K562 (cell line): Measurements from ENCODE around the gene FBXO9. TPM values are rescaled to one million over a fixed set of nuclear protein-coding genes. Genes with fewer than 3 reads are reported as not detected.

Source experiments
- ATAC-seq: fragments of 200-7000 bp; cut with Tn5 transposase; 3 replicates; pipeline ENCODE4 v1.9.1; 2020; ENCODE audit warnings: moderate library complexity
- BruUV-seq: library from RNA; stranded (reverse); fragments of 400-500 nt; replicated peaks from 2 replicates; lab custom pipeline; 2021; lab: Mats Ljungman, UMichigan
- CTCF ChIA-PET: fragments of 300-600 bp; formaldehyde crosslinking; extraction: SDS; loops from one replicate; lab custom pipeline; 2021; ENCODE audit warnings: low intra/inter-chr PET ratio; lab: Yijun Ruan, JAX
- POLR2A ChIA-PET: fragments of 300-600, 350-650 bp; sonication (Branson Sonifier 250); formaldehyde crosslinking; extraction: SDS; loops from one replicate; lab custom pipeline; 2021; ENCODE audit warnings: antibody characterized with exemption, inconsistent platforms; lab: Yijun Ruan, JAX
- DNase-seq, 4 experiments: peaks; one replicate each; pipeline versions ENCODE4 v3.0.0 to v3.0.0-alpha.2; 2011 to 2018; ENCODE audit warnings: low spot score in 3 of 4, mixed read lengths in 3 of 4; ENCODE audit errors: extremely low read depth in 1 of 4
- FAIRE-seq: peaks from 2 replicates; lab custom pipeline; 2011; peaks lifted over from hg19 to GRCh38; lab: Jason Lieb, UNC
- H2AFZ ChIP-seq: 2 replicates; pipeline ENCODE4 v1.6.0; 2011; ENCODE audit warnings: low read depth, low read length, control low read depth, inconsistent platforms
- H3K27ac ChIP-seq: fragments of 200-600 bp; 3 replicates; pipeline ENCODE4 v1.8.0; 2011; ENCODE audit warnings: low read depth, mild to moderate bottlenecking, control low read depth, inconsistent platforms, low read length, moderate library complexity, mixed read lengths; ENCODE audit errors: extremely low read depth
- H3K27me3 ChIP-seq, 2 experiments: fragments of 300-600 bp in 1 of 2; 2 replicates in 1 of 2; 3 replicates in 1 of 2; pipeline versions ENCODE4 v1.6.0 to v1.8.0; 2011; ENCODE audit warnings: inconsistent platforms in 2 of 2, low read length in 2 of 2, mild to moderate bottlenecking in 1 of 2, mixed read lengths in 1 of 2, moderate library complexity in 1 of 2; ENCODE audit not compliant: control insufficient read depth in 2 of 2, insufficient read depth in 2 of 2
- H3K36me3 ChIP-seq: fragments of 300-600 bp; 3 replicates; pipeline ENCODE4 v1.8.0; 2011; ENCODE audit warnings: mild to moderate bottlenecking, low read length, inconsistent platforms; ENCODE audit not compliant: control insufficient read depth, insufficient read depth
- H3K4me1 ChIP-seq, 2 experiments: fragments of 200-600 bp in 1 of 2; replicated peaks in 1 of 2; 2 replicates in 1 of 2; 3 replicates in 1 of 2; pipeline versions ENCODE4 v1.5.1 to v1.8.0; 2011; ENCODE audit warnings: inconsistent platforms in 2 of 2, low read length in 2 of 2, mild to moderate bottlenecking in 1 of 2, mixed read lengths in 1 of 2, moderate library complexity in 1 of 2; ENCODE audit not compliant: control insufficient read depth in 2 of 2, insufficient read depth in 2 of 2
- H3K4me2 ChIP-seq: 2 replicates; pipeline ENCODE4 v1.6.1; 2011; ENCODE audit warnings: low read length, control low read depth, inconsistent platforms, mixed read lengths; ENCODE audit not compliant: insufficient read depth
- H3K4me3 ChIP-seq: fragments of 200-600 bp; sonication (generic), shearing (Covaris generic); 2 replicates; pipeline ENCODE4 v1.5.1; 2016; ENCODE audit warnings: control low read depth, inconsistent platforms
- H3K79me2 ChIP-seq: fragments of 200-600 bp; 3 replicates; pipeline ENCODE4 v1.8.0; 2011; ENCODE audit warnings: low read length, inconsistent platforms; ENCODE audit not compliant: control insufficient read depth, insufficient read depth
- H3K9ac ChIP-seq, 2 experiments: 2 replicates each; pipeline versions ENCODE4 v1.6.0 to v1.6.1; 2011; ENCODE audit warnings: low read depth in 2 of 2, low read length in 2 of 2, control low read depth in 1 of 2, inconsistent platforms in 1 of 2, mild to moderate bottlenecking in 1 of 2, mixed read lengths in 1 of 2; ENCODE audit not compliant: insufficient read depth in 1 of 2
- H3K9me1 ChIP-seq: one replicate; pipeline ENCODE4 v1.6.0; 2011; ENCODE audit warnings: inconsistent platforms, mild to moderate bottlenecking, low read length, moderate library complexity; ENCODE audit not compliant: control insufficient read depth, insufficient read depth
- H3K9me3 ChIP-seq: replicated peaks from 2 replicates; pipeline ENCODE4 v1.5.1; 2011; ENCODE audit warnings: low read depth, low read length, inconsistent platforms; ENCODE audit not compliant: control insufficient read depth, insufficient read depth
- H4K20me1 ChIP-seq: replicated peaks from 2 replicates; pipeline ENCODE4 v1.6.1; 2011; ENCODE audit warnings: low read length, inconsistent platforms, mixed read lengths; ENCODE audit not compliant: control insufficient read depth, insufficient read depth
- ATF3 ChIP-seq, 2 experiments: fragments of 450-650 bp in 1 of 2; sonication (generic) in 1 of 2; formaldehyde crosslinking in 1 of 2; IDR thresholded peaks in 1 of 2; conservative IDR thresholded peaks in 1 of 2; 2 replicates each; pipeline versions ENCODE4 v1.6.1 to v1.8.1; 2016 to 2023; ENCODE audit warnings: mild to moderate bottlenecking in 2 of 2, moderate library complexity in 2 of 2, inconsistent platforms in 1 of 2, missing genetic modification reagents in 1 of 2
- BDP1 ChIP-seq: IDR thresholded peaks from 3 replicates; pipeline ENCODE4 v1.6.1; 2011; ENCODE audit not compliant: insufficient read length, insufficient read depth
- C11orf30 ChIP-seq: fragments of 450-650 bp; IDR thresholded peaks from 2 replicates; pipeline ENCODE4 v1.6.1; 2016; ENCODE audit warnings: low read depth, mild to moderate bottlenecking
- COPS2 ChIP-seq: fragments of 450-650 bp; conservative IDR thresholded peaks from 2 replicates; pipeline ENCODE4 v1.6.1; 2016; ENCODE audit warnings: mild to moderate bottlenecking, moderate library complexity
- DMBX1 ChIP-seq: fragments of 250-450 bp; sonication (Bioruptor Pico); IDR thresholded peaks from 2 replicates; pipeline ENCODE4 v1.8.0; 2022; ENCODE audit warnings: inconsistent platforms, mild to moderate bottlenecking, moderate library complexity, borderline replicate concordance
- ESRRA ChIP-seq: fragments of 450-650 bp; IDR thresholded peaks from 2 replicates; pipeline ENCODE4 v1.6.1; 2014; ENCODE audit warnings: low read depth, mild to moderate bottlenecking, moderate library complexity, borderline replicate concordance
- ETV1 ChIP-seq: fragments of 450-650 bp; conservative IDR thresholded peaks from 2 replicates; pipeline ENCODE4 v1.6.1; 2016; ENCODE audit warnings: missing genetic modification characterization, control low read depth, low read depth, missing compliant biosample characterization
- FOSL1 ChIP-seq: fragments of 200-800 bp; sonication (Bioruptor generic); conservative IDR thresholded peaks from 2 replicates; pipeline ENCODE4 v1.6.1; 2016; ENCODE audit warnings: missing genetic modification characterization, missing compliant biosample characterization
- GABPB1 ChIP-seq: sonication (generic); formaldehyde crosslinking; IDR thresholded peaks from 2 replicates; pipeline ENCODE4 v1.8.0; 2022; ENCODE audit warnings: mild to moderate bottlenecking, missing genetic modification reagents
- KDM1A ChIP-seq, 2 experiments: fragments of 450-650 bp; IDR thresholded peaks; 2 replicates each; pipeline ENCODE4 v1.6.1; 2016; ENCODE audit warnings: mild to moderate bottlenecking in 2 of 2
- MAFF ChIP-seq: IDR thresholded peaks from 2 replicates; pipeline ENCODE4 v1.6.1; 2012; ENCODE audit warnings: low read length, improper control_type of control experiment
- MCM5 ChIP-seq: fragments of 450-650 bp; IDR thresholded peaks from 2 replicates; pipeline ENCODE4 v1.6.1; 2016; ENCODE audit warnings: low read depth
- MTA2 ChIP-seq: fragments of 450-650 bp; IDR thresholded peaks from 2 replicates; pipeline ENCODE4 v1.6.1; 2016; ENCODE audit warnings: low read depth
- RCOR1 ChIP-seq, 2 experiments: IDR thresholded peaks; 2 replicates each; pipeline ENCODE4 v1.6.1; 2012; ENCODE audit warnings: low read depth in 2 of 2, low read length in 2 of 2, borderline replicate concordance in 1 of 2, improper control_type of control experiment in 1 of 2
- SMARCA4 ChIP-seq: fragments of 450-650 bp; IDR thresholded peaks from 2 replicates; pipeline ENCODE4 v1.6.1; 2016
- SMARCE1 ChIP-seq: fragments of 450-650 bp; IDR thresholded peaks from 2 replicates; pipeline ENCODE4 v1.7.1; 2016; ENCODE audit warnings: mild to moderate bottlenecking
- TEAD2 ChIP-seq: fragments of 450-650 bp; IDR thresholded peaks from 2 replicates; pipeline ENCODE4 v1.6.1; 2016; ENCODE audit warnings: missing genetic modification characterization, control low read depth, missing compliant biosample characterization
- ZMIZ1 ChIP-seq, 2 experiments: fragments of 150-350 bp in 1 of 2; IDR thresholded peaks; 2 replicates each; pipeline ENCODE4 v1.6.1; 2012 to 2016; ENCODE audit warnings: low read depth in 2 of 2, low read length in 2 of 2, mild to moderate bottlenecking in 1 of 2, moderate library complexity in 1 of 2
- ZNF695 ChIP-seq: fragments of 450-650 bp; formaldehyde crosslinking; IDR thresholded peaks from 2 replicates; pipeline ENCODE4 v1.4.0; 2020; ENCODE audit warnings: mild to moderate bottlenecking, moderate library complexity
- WGBS: fragments of 100-300 bp; shearing (Covaris generic); methylation state at CpG from one replicate; pipeline ENCODE4 v1.1.6; 2016; ENCODE audit warnings: low coverage, mixed read lengths; ENCODE audit not compliant: insufficient coverage; ENCODE audit errors: missing lambda C conversion rate; 5-methylcytosine and 5-hydroxymethylcytosine counted together
- in situ Hi-C: fragments of 300-500 bp; cut with MboI; formaldehyde crosslinking; loops from 4 replicates; pipeline ENCODE4 v1.15.0; 2018; ENCODE audit warnings: inconsistent platforms, mixed read lengths
- intact Hi-C: fragments of 100-400 bp; cut with micrococcal nuclease; formaldehyde crosslinking; loops from 2 replicates; pipeline ENCODE4 v1.14.2; 2022
- polyA plus RNA-seq, 8 experiments: library from polyadenylated mRNA; depleted of rRNA in 4 of 8; stranded (reverse) in 5 of 8; unstranded in 3 of 8; fragments of >200 nt; fragmentation: Nextera tagmentation in 2 of 8; fragmentation: Illumina TruSeq in 1 of 8; extraction: Ambion mirVana in 2 of 8; extraction: Trizol in 1 of 8; gene quantifications; 2 replicates each; pipeline versions ENCODE4 v1.2.1 to v1.2.3, GENCODE V29; 2011 to 2014; ENCODE audit warnings: inconsistent platforms in 1 of 8, missing spikeins in 1 of 8
- total RNA-seq, 7 experiments: library from RNA; depleted of rRNA in 6 of 7; stranded (reverse); fragments of >200 nt in 6 of 7; fragmentation: Illumina TruSeq in 2 of 7; extraction: Trizol in 2 of 7; gene quantifications; 2 replicates each; pipeline versions ENCODE4 v1.2.1 to v1.2.3, GENCODE V29; 2011 to 2021; ENCODE audit warnings: low replicate concordance in 1 of 7

Gene FBXO9
- total and polyA plus RNA-seq, 9 of the 15 experiments (the other 6 are each of a cell fraction or from before 2014, with no cell fraction given) = 10.1 to 85.3 (median 51.4) TPM

GRCh38 chr6:53048431-53049195, 16.6 kb upstream of the FBXO9 start:
- FAIRE-seq (peak; percentile 74), DNase-seq (no peak), ATAC-seq (peak; percentile 61)
- in situ Hi-C loops (no loop called here), intact Hi-C loops (no loop called here)
- H3K27me3 ChIP-seq = no peaks in the 10 kb centered on the region
- H3K9ac ChIP-seq = no peak overlapping the region
- H3K9me3 ChIP-seq = no peaks in the 10 kb centered on the region
- 45% methylated on average over 9 of the region's 9 CpGs for WGBS
- H3K27ac ChIP-seq = no peak overlapping the region
- H2AFZ ChIP-seq = peak overlapping the region; percentile 25
- H3K4me1 ChIP-seq = peaks cover 0 to 12% of the 10 kb centered on the region in 2 experiments; a peak in 3 of 5 replicates
- no peaks in the 10 kb centered on the region for H3K9me1 ChIP-seq
- H3K36me3 ChIP-seq = no peaks in the 10 kb centered on the region
- H3K79me2 ChIP-seq = no peaks in the 10 kb centered on the region
- BruUV-seq = no TSS peak
- H3K4me3 ChIP-seq = no peak overlapping the region
- H4K20me1 ChIP-seq = no peaks in the 10 kb centered on the region
- H3K4me2 ChIP-seq = peak overlapping the region; percentile 28
- POLR2A ChIA-PET = interaction anchor here (0.6 to 1.1 kb wide), 4 partner anchors 8 to 119 kb away, joined by 3 to 7 read pairs (median 4); no protein-coding TSS in a partner anchor
- CTCF ChIA-PET = no interaction called here
- TF ChIP-seq MAFF (peak; percentile 86; the same call in 1 of the 2 replicates), FOSL1 (tag) (peak; percentile 88), ATF3 (IDR thresholded peaks at IDR 0.05) (peak; percentile 81), ATF3 (CRISPR knock-in tag; conservative IDR thresholded peaks at IDR 0.05) (no peak), RCOR1 (IDR thresholded peaks at IDR 0.05; ENCODE audit: borderline replicate concordance in 1 of 2, low read depth in 2 of 2, low read length in 2 of 2) (peak in 1 of 2 experiments; percentile 42; a peak in 1 of 4 replicates), C11orf30 (peak; percentile 93), KDM1A (IDR thresholded peaks at IDR 0.05) (peak; percentile 33 to 65; a peak in 2 of 4 replicates), DMBX1 (CRISPR knock-in tag) (no peak), GABPB1 (CRISPR knock-in tag) (0 out of 2 replicates have a peak, but pooled peaks have one; percentile 29), MCM5 (no peak), COPS2 (no peak), ETV1 (tag) (peak; percentile 63), TEAD2 (no peak), ESRRA (peak; percentile 49; the same call in 1 of the 2 replicates), ZMIZ1 (IDR thresholded peaks at IDR 0.05; ENCODE audit: low read depth in 2 of 2, low read length in 2 of 2) (no peak), SMARCE1 (peak; percentile 61), SMARCA4 (0 out of 2 replicates have a peak, but pooled peaks have one; percentile 36), MTA2 (no peak), ZNF695 (CRISPR knock-in tag) (no peak), BDP1 (no peak)
